Measurements from ENCODE around the gene CFAP43.

The CFAP43 gene

DNA sequence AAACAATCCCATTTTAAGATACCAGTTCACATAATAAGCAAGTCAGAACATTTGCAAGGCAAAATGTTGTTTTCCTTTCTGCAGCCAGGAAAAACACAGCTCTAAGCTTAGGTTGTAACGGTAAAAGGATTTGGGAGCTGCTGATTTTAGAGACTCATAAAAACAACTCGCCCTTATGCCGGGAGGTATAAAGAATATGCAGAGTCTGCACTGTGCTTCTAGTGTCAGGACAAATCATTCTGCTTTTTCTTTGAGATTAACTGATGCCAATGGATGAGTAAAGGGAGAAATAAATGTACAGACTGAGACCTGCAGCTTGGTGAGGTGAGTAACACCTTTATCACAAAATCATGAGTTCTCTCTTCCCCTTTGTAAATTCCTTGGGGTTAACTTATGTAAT lies 112.2 kb downstream of the CFAP43 start:
- Histone ChIP-seq H2BK120ac (ENCODE audit: insufficient read depth, low read length, poor library complexity) (no peak overlapping the region), H2BK12ac (ENCODE audit: low read length) (peak overlapping the region; percentile 5), H3K4me2 (ENCODE audit: low read length) (no peak overlapping the region), H4K12ac (ENCODE audit: low read depth, low read length) (no peak overlapping the region), H2BK5ac (ENCODE audit: low read depth, low read length, poor library complexity) (no peak overlapping the region), H3K4me1 (ENCODE audit: control insufficient read depth in 1 of 2, insufficient read depth in 2 of 2, low read length in 2 of 2) (peaks cover 0 to 2% of the 10 kb centered on the region in 2 experiments), H2AK5ac (ENCODE audit: low read length) (no peak overlapping the region), H2AFZ (ENCODE audit: insufficient read depth, low read length, poor library complexity) (no peak overlapping the region), H3K9me3 (ENCODE audit: insufficient read depth, low read depth, low read length) (no peaks in the 10 kb centered on the region), H4K91ac (ENCODE audit: low read depth, low read length) (no peak overlapping the region), H3K23ac (ENCODE audit: low read length) (no peak overlapping the region), H4K8ac (ENCODE audit: low read depth, low read length) (no peak overlapping the region), H3K18ac (ENCODE audit: low read length) (no peak overlapping the region), H3K14ac (ENCODE audit: low read length) (no peak overlapping the region), H3K79me2 (ENCODE audit: control insufficient read depth, insufficient read depth, low read length, poor library complexity) (peaks cover 3% of the 10 kb centered on the region), H3K27me3 (ENCODE audit: insufficient read depth, low read length) (no peaks in the 10 kb centered on the region), H3K27ac (ENCODE audit: low read depth, low read length) (no peak overlapping the region), H3K4ac (ENCODE audit: low read depth, low read length) (no peak overlapping the region), H3K9ac (ENCODE audit: low read length) (no peak overlapping the region), H3K4me3 (ENCODE audit: low read depth, low read length) (no peak overlapping the region), H3K36me3 (ENCODE audit: control insufficient read depth in 1 of 2, insufficient read depth in 2 of 2, low read length in 2 of 2) (no peaks in the 10 kb centered on the region), H3K79me1 (ENCODE audit: low read length) (peaks cover 11% of the 10 kb centered on the region)
- DNase-seq = peak; percentile 15 to 74
- no CpG with 5 or more reads among the region's 3 CpGs for WGBS (ENCODE audit: extremely low coverage, insufficient coverage, insufficient read length)

DNA sequence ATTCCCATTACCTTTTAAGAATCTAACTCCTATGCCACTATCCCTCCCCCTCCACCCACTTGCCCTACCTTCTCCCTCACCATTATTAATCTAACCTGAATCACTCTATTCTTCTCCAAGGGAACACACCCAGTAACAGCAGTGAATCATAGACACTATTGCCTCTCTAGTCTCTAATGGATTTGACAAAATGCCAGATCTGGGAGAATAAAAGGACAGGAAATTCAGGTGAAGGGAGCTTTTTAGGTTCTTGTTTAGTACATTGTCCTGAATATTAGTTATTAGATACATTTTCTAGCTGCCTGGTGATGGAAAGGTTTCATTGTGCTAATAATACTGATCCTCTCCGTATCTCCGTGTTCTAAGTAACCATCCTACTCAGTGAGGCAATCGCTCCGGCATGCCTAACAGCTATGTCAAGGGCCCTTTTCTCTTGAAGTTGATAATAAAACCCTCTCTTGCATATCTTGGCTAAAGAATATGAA lies 114.3 kb downstream of the CFAP43 start:
- no peak overlapping the region for H3K18ac ChIP-seq (ENCODE audit: low read length)
- H3K9me3 ChIP-seq (ENCODE audit: insufficient read depth, low read depth, low read length) = no peaks in the 10 kb centered on the region
- H4K8ac ChIP-seq (ENCODE audit: low read depth, low read length) = no peak overlapping the region
- no peak overlapping the region for H3K14ac ChIP-seq (ENCODE audit: low read length)
- H3K4me1 ChIP-seq (ENCODE audit: control insufficient read depth in 1 of 2, insufficient read depth in 2 of 2, low read length in 2 of 2) = peaks cover 0 to 2% of the 10 kb centered on the region in 2 experiments
- H3K36me3 ChIP-seq (ENCODE audit: control insufficient read depth in 1 of 2, insufficient read depth in 2 of 2, low read length in 2 of 2) = no peaks in the 10 kb centered on the region
- H3K4ac ChIP-seq (ENCODE audit: low read depth, low read length) = no peak overlapping the region
- no peak overlapping the region for H2AK5ac ChIP-seq (ENCODE audit: low read length)
- no peak overlapping the region for H3K9ac ChIP-seq (ENCODE audit: low read length)
- peak in 1 of 2 donors; percentile 39 for DNase-seq
- no peak overlapping the region for H2BK120ac ChIP-seq (ENCODE audit: insufficient read depth, low read length, poor library complexity)
- no peak overlapping the region for H3K23ac ChIP-seq (ENCODE audit: low read length)
- no peak overlapping the region for H2AFZ ChIP-seq (ENCODE audit: insufficient read depth, low read length, poor library complexity)
- peaks cover 11% of the 10 kb centered on the region for H3K79me1 ChIP-seq (ENCODE audit: low read length)
- H3K27ac ChIP-seq (ENCODE audit: low read depth, low read length) = no peak overlapping the region
- no peaks in the 10 kb centered on the region for H3K27me3 ChIP-seq (ENCODE audit: insufficient read depth, low read length)
- peaks cover 3% of the 10 kb centered on the region for H3K79me2 ChIP-seq (ENCODE audit: control insufficient read depth, insufficient read depth, low read length, poor library complexity)
- no peak overlapping the region for H4K91ac ChIP-seq (ENCODE audit: low read depth, low read length)
- no peak overlapping the region for H4K12ac ChIP-seq (ENCODE audit: low read depth, low read length)
- H3K4me2 ChIP-seq (ENCODE audit: low read length) = no peak overlapping the region
- no peak overlapping the region for H3K4me3 ChIP-seq (ENCODE audit: low read depth, low read length)
- WGBS (ENCODE audit: extremely low coverage, insufficient coverage, insufficient read length) = no CpG with 5 or more reads among the region's 4 CpGs
- no peak overlapping the region for H2BK5ac ChIP-seq (ENCODE audit: low read depth, low read length, poor library complexity)
- H2BK12ac ChIP-seq (ENCODE audit: low read length) = no peak overlapping the region

DNA sequence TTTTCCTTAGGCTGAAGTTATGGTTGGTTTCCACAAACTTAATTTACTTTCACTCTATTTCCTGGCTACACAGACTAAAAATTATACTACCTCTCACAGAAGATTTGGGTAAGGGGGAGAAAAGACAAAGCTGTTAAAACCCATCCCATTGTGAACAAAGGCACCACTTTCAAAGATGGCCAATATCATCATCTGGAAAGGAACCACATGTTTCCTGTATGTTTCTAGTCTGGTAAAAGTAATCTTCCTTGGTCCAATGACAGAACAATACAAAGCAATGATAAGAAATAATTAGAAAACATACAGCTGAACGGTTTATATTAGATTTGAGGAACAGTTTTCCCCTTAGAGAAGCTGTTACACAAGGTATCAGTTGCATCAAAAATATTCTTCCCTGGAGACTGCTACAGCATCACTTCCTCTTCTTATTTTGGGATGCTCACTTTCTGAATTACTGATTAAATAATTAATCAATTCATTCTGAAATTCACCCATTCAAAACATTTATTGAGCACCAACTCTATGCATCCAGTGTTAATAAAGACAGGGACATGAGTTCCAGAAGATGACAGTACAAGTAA lies 118.7 kb downstream of the CFAP43 start:
- no peak overlapping the region for H2AK5ac ChIP-seq (ENCODE audit: low read length)

DNA sequence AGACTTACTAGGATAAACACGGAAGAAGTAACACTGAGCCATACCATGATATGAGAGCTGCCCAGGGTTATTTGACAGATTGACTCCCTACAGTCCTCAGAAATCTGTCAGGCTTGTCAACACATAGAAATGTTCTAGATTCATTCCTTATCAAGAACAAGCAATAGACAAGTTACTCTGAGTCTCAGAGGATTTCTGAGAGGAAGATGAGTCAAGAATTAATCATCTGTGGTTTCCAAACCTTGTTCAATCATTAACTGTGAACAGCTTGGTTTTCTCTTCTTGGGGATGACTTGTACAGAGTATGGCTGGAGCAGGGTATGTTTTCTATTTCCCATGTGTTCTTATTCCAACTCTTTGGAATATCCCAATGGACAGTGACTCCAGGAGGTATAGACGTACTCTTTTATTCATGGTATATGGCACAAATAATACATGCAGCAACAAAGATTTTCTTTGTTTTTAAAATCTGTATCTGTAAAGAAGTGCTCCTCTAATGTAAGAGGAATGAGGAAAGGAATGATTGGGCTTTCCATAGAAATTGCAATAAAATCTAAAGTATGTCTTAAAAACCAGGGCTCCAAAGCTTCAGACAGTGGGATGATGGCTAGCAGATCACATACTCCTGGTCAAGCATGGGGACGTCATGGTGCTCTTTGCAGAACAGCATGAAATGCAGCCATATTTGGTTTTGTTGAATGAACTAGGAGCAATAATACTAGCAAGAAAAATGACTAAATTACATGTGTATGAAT lies 122.1 kb downstream of the CFAP43 start:
- H3K79me1 ChIP-seq (ENCODE audit: low read length) = peaks cover 4% of the 10 kb centered on the region
- H2AK5ac ChIP-seq (ENCODE audit: low read length) = no peak overlapping the region
- no peak overlapping the region for H4K91ac ChIP-seq (ENCODE audit: low read depth, low read length)
- H3K9ac ChIP-seq (ENCODE audit: low read length) = no peak overlapping the region
- no peak overlapping the region for H2BK5ac ChIP-seq (ENCODE audit: low read depth, low read length, poor library complexity)
- WGBS (ENCODE audit: extremely low coverage, insufficient coverage, insufficient read length) = no CpG with 5 or more reads among the region's 3 CpGs
- H3K36me3 ChIP-seq (ENCODE audit: control insufficient read depth in 1 of 2, insufficient read depth in 2 of 2, low read length in 2 of 2) = peaks cover 0 to 1% of the 10 kb centered on the region in 2 experiments
- H2AFZ ChIP-seq (ENCODE audit: insufficient read depth, low read length, poor library complexity) = no peak overlapping the region
- DNase-seq = peak; percentile 59 to 88
- no peak overlapping the region for H3K4ac ChIP-seq (ENCODE audit: low read depth, low read length)
- H3K4me2 ChIP-seq (ENCODE audit: low read length) = no peak overlapping the region
- no peak overlapping the region for H3K23ac ChIP-seq (ENCODE audit: low read length)
- H3K4me1 ChIP-seq (ENCODE audit: control insufficient read depth in 1 of 2, insufficient read depth in 2 of 2, low read length in 2 of 2) = no peaks in the 10 kb centered on the region
- no peaks in the 10 kb centered on the region for H3K9me3 ChIP-seq (ENCODE audit: insufficient read depth, low read depth, low read length)
- H4K8ac ChIP-seq (ENCODE audit: low read depth, low read length) = no peak overlapping the region
- H3K14ac ChIP-seq (ENCODE audit: low read length) = no peak overlapping the region
- H2BK120ac ChIP-seq (ENCODE audit: insufficient read depth, low read length, poor library complexity) = no peak overlapping the region
- H3K27me3 ChIP-seq (ENCODE audit: insufficient read depth, low read length) = no peaks in the 10 kb centered on the region
- H3K4me3 ChIP-seq (ENCODE audit: low read depth, low read length) = no peak overlapping the region
- H3K27ac ChIP-seq (ENCODE audit: low read depth, low read length) = peak overlapping the region; percentile 27
- H2BK12ac ChIP-seq (ENCODE audit: low read length) = no peak overlapping the region
- H3K18ac ChIP-seq (ENCODE audit: low read length) = no peak overlapping the region
- no peaks in the 10 kb centered on the region for H3K79me2 ChIP-seq (ENCODE audit: control insufficient read depth, insufficient read depth, low read length, poor library complexity)
- H4K12ac ChIP-seq (ENCODE audit: low read depth, low read length) = no peak overlapping the region

More for the DNA sequence above, 118.7 kb downstream of the CFAP43 start:
- peaks cover 0 to 1% of the 10 kb centered on the region in 2 experiments for H3K36me3 ChIP-seq (ENCODE audit: control insufficient read depth in 1 of 2, insufficient read depth in 2 of 2, low read length in 2 of 2)
- no peaks in the 10 kb centered on the region for H3K27me3 ChIP-seq (ENCODE audit: insufficient read depth, low read length)
- no peak overlapping the region for H3K23ac ChIP-seq (ENCODE audit: low read length)
- WGBS (ENCODE audit: extremely low coverage, insufficient coverage, insufficient read length) = no CpG with 5 or more reads among the region's 1 CpG
- no peaks in the 10 kb centered on the region for H3K4me1 ChIP-seq (ENCODE audit: control insufficient read depth in 1 of 2, insufficient read depth in 2 of 2, low read length in 2 of 2)
- H3K9ac ChIP-seq (ENCODE audit: low read length) = no peak overlapping the region
- no peak overlapping the region for H2AFZ ChIP-seq (ENCODE audit: insufficient read depth, low read length, poor library complexity)
- no peaks in the 10 kb centered on the region for H3K79me2 ChIP-seq (ENCODE audit: control insufficient read depth, insufficient read depth, low read length, poor library complexity)
- H3K27ac ChIP-seq (ENCODE audit: low read depth, low read length) = no peak overlapping the region
- no peak overlapping the region for H4K12ac ChIP-seq (ENCODE audit: low read depth, low read length)
- H2BK12ac ChIP-seq (ENCODE audit: low read length) = no peak overlapping the region
- H3K4ac ChIP-seq (ENCODE audit: low read depth, low read length) = no peak overlapping the region
- H4K91ac ChIP-seq (ENCODE audit: low read depth, low read length) = no peak overlapping the region
- H4K8ac ChIP-seq (ENCODE audit: low read depth, low read length) = no peak overlapping the region
- H3K9me3 ChIP-seq (ENCODE audit: insufficient read depth, low read depth, low read length) = no peaks in the 10 kb centered on the region
- no peak overlapping the region for H2BK120ac ChIP-seq (ENCODE audit: insufficient read depth, low read length, poor library complexity)
- peaks cover 4% of the 10 kb centered on the region for H3K79me1 ChIP-seq (ENCODE audit: low read length)
- no peak for DNase-seq
- H3K4me3 ChIP-seq (ENCODE audit: low read depth, low read length) = no peak overlapping the region
- no peak overlapping the region for H3K14ac ChIP-seq (ENCODE audit: low read length)
- no peak overlapping the region for H3K18ac ChIP-seq (ENCODE audit: low read length)
- H2BK5ac ChIP-seq (ENCODE audit: low read depth, low read length, poor library complexity) = no peak overlapping the region
- no peak overlapping the region for H3K4me2 ChIP-seq (ENCODE audit: low read length)

Data from trophoblast cell (in vitro differentiated cells and primary cell).